B cell (primary cell): ENCODE measurements around the gene PLEKHG2. TPM values are rescaled to one million over a fixed set of nuclear protein-coding genes. Genes with fewer than 3 reads are reported as not detected.

Experiments
- ATAC-seq: fragments of 200-7000 bp; cut with Tn5 transposase; one replicate; pipeline ENCODE4 v1.10.0; 2021; ENCODE audit warnings: low read depth, mild to moderate bottlenecking, moderate number of reproducible peaks, moderate library complexity
- CTCF ChIA-PET: fragments of 350-600 bp; sonication (Branson Sonifier 250); formaldehyde crosslinking; loops from one replicate; lab custom pipeline; 2021; ENCODE audit warnings: antibody characterized with exemption, inconsistent platforms; lab: Charles Lee
- POLR2A ChIA-PET: fragments of 350-600 bp; sonication (Branson Sonifier 250); formaldehyde crosslinking; loops from one replicate; lab custom pipeline; 2021; ENCODE audit warnings: antibody characterized with exemption; lab: Charles Lee
- DNase-seq: peaks from one replicate; pipeline ENCODE4 v3.0.0; 2013
- H2AFZ ChIP-seq: 2 replicates; pipeline ENCODE4 v1.6.1; 2012; ENCODE audit warnings: mild to moderate bottlenecking, low read depth, low read length; ENCODE audit not compliant: insufficient read depth, poor library complexity, severe bottlenecking
- H3K27ac ChIP-seq, 2 donors: 1 replicate in 1 of 2; 2 replicates in 1 of 2; pipeline ENCODE4 v1.5.1; 2012 to 2013; ENCODE audit warnings: low read length in 2 of 2, mild to moderate bottlenecking in 2 of 2, moderate library complexity in 1 of 2
- H3K27me3 ChIP-seq, 4 experiments: fragments of 200-600 bp in 1 of 4; sonication (generic) in 1 of 4; replicated peaks in 1 of 4; 1 replicate in 2 of 4; 2 replicates in 2 of 4; pipeline versions ENCODE4 v1.6.1 to v1.7.0; 2013 to 2016; ENCODE audit warnings: low read length in 3 of 4, mild to moderate bottlenecking in 2 of 4, mixed read lengths in 1 of 4, moderate library complexity in 1 of 4; ENCODE audit not compliant: insufficient read depth in 4 of 4, control insufficient read depth in 3 of 4; ENCODE audit errors: control extremely low read depth in 1 of 4
- H3K36me3 ChIP-seq, 2 experiments: replicated peaks in 1 of 2; 1 replicate in 1 of 2; 2 replicates in 1 of 2; pipeline versions ENCODE4 v1.6.1 to v1.7.1; 2013; ENCODE audit warnings: low read length in 1 of 2; ENCODE audit not compliant: insufficient read depth in 2 of 2, control insufficient read depth in 1 of 2; ENCODE audit errors: control extremely low read depth in 1 of 2, extremely low read depth in 1 of 2
- H3K4me1 ChIP-seq, 2 donors: fragments of 200-600 bp in 1 of 2; sonication (generic) in 1 of 2; 1 replicate in 1 of 2; 2 replicates in 1 of 2; pipeline versions ENCODE4 v1.5.1 to v1.6.1; 2013 to 2017; ENCODE audit warnings: low read length in 2 of 2; ENCODE audit not compliant: control insufficient read depth in 2 of 2, insufficient read depth in 2 of 2
- H3K4me2 ChIP-seq: replicated peaks from 2 replicates; pipeline ENCODE3; 2012; ENCODE audit warnings: mild to moderate bottlenecking, low read depth, low read length; ENCODE audit not compliant: poor library complexity, severe bottlenecking
- H3K4me3 ChIP-seq, 5 experiments: fragments of 200-600 bp in 1 of 5; sonication (generic) in 1 of 5; 1 replicate in 3 of 5; 2 replicates in 2 of 5; pipeline versions ENCODE4 v1.5.1 to v1.7.0; 2011 to 2016; ENCODE audit warnings: low read length in 4 of 5, mild to moderate bottlenecking in 4 of 5, low read depth in 2 of 5, control low read depth in 1 of 5, moderate library complexity in 1 of 5; ENCODE audit not compliant: insufficient read depth in 1 of 5; ENCODE audit errors: control extremely low read depth in 1 of 5, extremely low read depth in 1 of 5
- H3K79me2 ChIP-seq: fragments of 200-600 bp; sonication (generic); one replicate; pipeline ENCODE4 v1.6.0; 2016; ENCODE audit warnings: low read length; ENCODE audit not compliant: control insufficient read depth, insufficient read depth
- H3K9ac ChIP-seq: fragments of 200-600 bp; sonication (generic); 2 replicates; pipeline ENCODE4 v1.6.1; 2017; ENCODE audit warnings: mild to moderate bottlenecking, low read length, moderate library complexity
- H3K9me3 ChIP-seq, 3 donors: one replicate each; pipeline versions ENCODE4 v1.6.1 to v1.7.1; 2013; ENCODE audit warnings: low read length in 2 of 3; ENCODE audit not compliant: control insufficient read depth in 2 of 3, insufficient read depth in 1 of 3; ENCODE audit errors: control extremely low read depth in 1 of 3
- H4K20me1 ChIP-seq: 2 replicates; pipeline ENCODE4 v1.6.0; 2012; ENCODE audit warnings: mild to moderate bottlenecking, low read length; ENCODE audit not compliant: insufficient read depth, control insufficient read depth, poor library complexity, severe bottlenecking
- H3K27ac Mint-ChIP-seq: one replicate; pipeline ENCODE4 v1.8.0; 2021; ENCODE audit warnings: mixed read lengths
- H3K27me3 Mint-ChIP-seq: one replicate; pipeline ENCODE4 v1.8.0; 2021; ENCODE audit warnings: mixed read lengths
- H3K4me1 Mint-ChIP-seq: one replicate; pipeline ENCODE4 v1.8.0; 2021; ENCODE audit warnings: mixed read lengths
- H3K4me3 Mint-ChIP-seq: one replicate; pipeline ENCODE4 v1.8.0; 2021; ENCODE audit warnings: mixed read lengths
- H3K9me3 Mint-ChIP-seq: one replicate; pipeline ENCODE4 v1.8.0; 2022; ENCODE audit warnings: mixed read lengths; ENCODE audit not compliant: insufficient read depth
- EZH2 ChIP-seq: IDR thresholded peaks from 2 replicates; pipeline ENCODE4 v1.6.1; 2012; ENCODE audit warnings: borderline replicate concordance, low read depth, mild to moderate bottlenecking, moderate library complexity, low read length; ENCODE audit not compliant: insufficient read depth, poor library complexity, severe bottlenecking
- whole genome bisulfite sequencing: methylation state at CpG from one replicate; pipeline ENCODE4 v1.1.5; 2013; ENCODE audit warnings: missing lambda C conversion rate; ENCODE audit not compliant: insufficient coverage; 5-methylcytosine and 5-hydroxymethylcytosine counted together
- intact Hi-C: fragments of 100-400 bp; cut with micrococcal nuclease; formaldehyde crosslinking; loops from one replicate; pipeline ENCODE4 v1.10.0; 2022
- polyA plus RNA-seq: library from polyadenylated mRNA; depleted of rRNA; stranded (reverse); fragments of >200 nt; gene quantifications from 2 replicates; pipeline ENCODE4 v1.2.3, GENCODE V29; 2012
- total RNA-seq, 2 donors: library from RNA; stranded (reverse); fragments of 120-200 nt in 1 of 2; gene quantifications; 1 replicate in 1 of 2; 2 replicates in 1 of 2; pipeline versions ENCODE4 v1.2.3 to v1.2.4, GENCODE V29; 2013 to 2022
- TF ChIP-seq, protein P1 (sequence below): fragments of 200-600 bp; IDR thresholded peaks from one replicate; pipeline ENCODE4 v1.8.0; 2022; ENCODE audit warnings: antibody characterized with exemption, mild to moderate bottlenecking

Gene PLEKHG2
- total and polyA plus RNA-seq, 2 donors (not counting 1 experiment from before 2014, with no cell fraction given): 27.0 to 167 TPM

DNA sequence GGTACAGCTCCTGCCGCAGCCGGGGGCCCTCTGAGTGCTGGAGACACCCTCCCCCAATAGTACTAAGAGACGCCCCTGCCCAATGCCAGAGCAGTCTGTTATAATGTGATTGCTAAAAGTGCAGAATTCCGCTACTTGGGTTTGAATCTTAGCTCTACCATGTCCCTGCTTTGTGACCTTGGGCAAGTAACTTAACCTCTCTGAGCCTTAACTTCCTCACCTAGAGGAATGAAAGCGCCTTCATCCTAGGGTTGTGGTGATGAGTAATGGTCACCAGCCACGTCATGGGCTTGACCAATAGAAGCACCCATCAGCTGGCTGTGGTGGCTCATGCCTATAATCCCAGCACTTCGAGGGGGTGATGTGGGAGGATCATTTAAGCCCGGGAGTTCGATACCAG is 6.5 kb downstream of the PLEKHG2 start:
- 89% methylated on average over 4 of the region's 9 CpGs for WGBS
- H3K4me3 Mint-ChIP-seq: no peak overlapping the region
- no peaks in the 10 kb centered on the region for H3K79me2 ChIP-seq
- no peak overlapping the region for H3K9ac ChIP-seq
- no peak overlapping the region for H3K27ac ChIP-seq
- ATAC-seq (no peak), DNase-seq (no peak)
- no peak overlapping the region for H3K4me2 ChIP-seq
- H3K27me3 Mint-ChIP-seq: no peaks in the 10 kb centered on the region
- H3K9me3 ChIP-seq: peaks cover 0 to 2% (median 0%) of the 10 kb centered on the region in 3 donors
- no peak for TF ChIP-seq EZH2
- TF ChIP-seq, protein P1, sequence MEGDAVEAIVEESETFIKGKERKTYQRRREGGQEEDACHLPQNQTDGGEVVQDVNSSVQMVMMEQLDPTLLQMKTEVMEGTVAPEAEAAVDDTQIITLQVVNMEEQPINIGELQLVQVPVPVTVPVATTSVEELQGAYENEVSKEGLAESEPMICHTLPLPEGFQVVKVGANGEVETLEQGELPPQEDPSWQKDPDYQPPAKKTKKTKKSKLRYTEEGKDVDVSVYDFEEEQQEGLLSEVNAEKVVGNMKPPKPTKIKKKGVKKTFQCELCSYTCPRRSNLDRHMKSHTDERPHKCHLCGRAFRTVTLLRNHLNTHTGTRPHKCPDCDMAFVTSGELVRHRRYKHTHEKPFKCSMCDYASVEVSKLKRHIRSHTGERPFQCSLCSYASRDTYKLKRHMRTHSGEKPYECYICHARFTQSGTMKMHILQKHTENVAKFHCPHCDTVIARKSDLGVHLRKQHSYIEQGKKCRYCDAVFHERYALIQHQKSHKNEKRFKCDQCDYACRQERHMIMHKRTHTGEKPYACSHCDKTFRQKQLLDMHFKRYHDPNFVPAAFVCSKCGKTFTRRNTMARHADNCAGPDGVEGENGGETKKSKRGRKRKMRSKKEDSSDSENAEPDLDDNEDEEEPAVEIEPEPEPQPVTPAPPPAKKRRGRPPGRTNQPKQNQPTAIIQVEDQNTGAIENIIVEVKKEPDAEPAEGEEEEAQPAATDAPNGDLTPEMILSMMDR: no peak
- H3K4me1 ChIP-seq: peaks cover 3 to 4% of the 10 kb centered on the region in 2 donors
- H3K4me1 Mint-ChIP-seq: peaks cover 17% of the 10 kb centered on the region
- H3K36me3 ChIP-seq: peaks cover 0 to 38% of the 10 kb centered on the region in 2 experiments
- H3K27me3 ChIP-seq: no peaks in the 10 kb centered on the region
- ChIA-PET CTCF (interaction anchor here (1.1 to 2.6 kb wide), 2 partner anchors 9 to 17 kb away, joined by 3 to 14 read pairs; partner anchors contain the start of gene RPS16), POLR2A (interaction anchor here (3.5 kb wide), 1 partner anchor 17 kb away, joined by 9 read pairs; the partner anchor contains the start of gene RPS16)
- no peak overlapping the region for H2AFZ ChIP-seq
- H4K20me1 ChIP-seq: no peaks in the 10 kb centered on the region
- no peaks in the 10 kb centered on the region for H3K9me3 Mint-ChIP-seq
- intact Hi-C loops: no loop called here
- H3K27ac Mint-ChIP-seq: no peak overlapping the region
- no peak overlapping the region for H3K4me3 ChIP-seq

DNA sequence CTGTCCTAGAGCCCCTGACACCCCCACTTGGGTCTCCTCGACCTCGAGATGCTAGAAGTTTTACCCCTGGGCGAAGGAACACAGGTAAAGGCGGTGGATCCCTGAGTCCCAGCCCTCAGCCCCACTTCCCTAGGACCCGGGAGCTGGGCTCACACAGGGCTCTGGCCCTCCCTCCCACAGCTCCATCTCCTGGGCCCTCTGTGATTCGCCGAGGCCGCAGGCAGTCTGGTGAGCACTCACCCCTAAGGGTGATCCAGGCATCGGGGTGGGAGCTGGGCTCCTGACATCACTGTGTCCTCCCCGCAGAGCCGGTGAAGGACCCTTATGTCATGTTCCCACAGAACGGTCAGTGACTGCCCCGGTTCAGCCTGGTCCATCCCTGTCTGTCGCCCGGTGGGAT is 8.3 kb downstream of the PLEKHG2 start:
- peaks cover 3 to 45% of the 10 kb centered on the region in 2 experiments for H3K36me3 ChIP-seq
- CTCF ChIA-PET: interaction anchor here (2.6 kb wide), 1 partner anchor 7 kb away, joined by 14 read pairs; no protein-coding TSS in a partner anchor
- TF ChIP-seq, protein P1: no peak
- TF ChIP-seq EZH2: no peak
- H3K9me3 ChIP-seq: no peaks in the 10 kb centered on the region
- whole genome bisulfite sequencing: 98% methylated on average over 11 of the region's 15 CpGs
- ATAC-seq (no peak), DNase-seq (peak; percentile 12)
- no peak overlapping the region for H3K27ac Mint-ChIP-seq
- no peak overlapping the region for H3K9ac ChIP-seq
- no peaks in the 10 kb centered on the region for H3K27me3 Mint-ChIP-seq
- no peak overlapping the region for H3K4me3 ChIP-seq
- no peak overlapping the region for H3K4me3 Mint-ChIP-seq
- H3K9me3 Mint-ChIP-seq: no peaks in the 10 kb centered on the region
- H3K27me3 ChIP-seq: no peaks in the 10 kb centered on the region
- no peak overlapping the region for H2AFZ ChIP-seq
- H3K4me1 Mint-ChIP-seq: peaks cover 7% of the 10 kb centered on the region
- H3K4me2 ChIP-seq: no peak overlapping the region
- no peak overlapping the region for H3K27ac ChIP-seq
- POLR2A ChIA-PET: interaction anchor here (0.6 to 3.5 kb wide), 3 partner anchors 9 to 687 kb away, joined by 3 to 9 read pairs (median 5); partner anchors contain the start of gene RPS16
- no peaks in the 10 kb centered on the region for H4K20me1 ChIP-seq
- intact Hi-C loops: no loop called here
- H3K4me1 ChIP-seq: no peaks in the 10 kb centered on the region
- no peaks in the 10 kb centered on the region for H3K79me2 ChIP-seq
